Gastrocnemius medialis (tissue), 4 donors: Measurements from ENCODE around the gene C13orf42. TPM values are rescaled to one million over a fixed set of nuclear protein-coding genes. Genes with fewer than 3 reads are reported as not detected.

Experiments
- ATAC-seq, 2 donors: fragments of 150-250 bp; one replicate each; pipeline ENCODE4 v1.9.1; 2016
- DNase-seq, 2 donors: peaks; one replicate each; pipeline ENCODE4 v3.0.0-alpha.2; 2019
- H3K27ac ChIP-seq, 4 donors: fragments of 200-600 bp; sonication (generic); 1 replicate in 1 of 4; 2 replicates in 3 of 4; pipeline ENCODE4 v1.5.1; 2016 to 2018; ENCODE audit warnings: mild to moderate bottlenecking in 2 of 4, moderate library complexity in 1 of 4
- H3K27me3 ChIP-seq, 3 donors: fragments of 200-600 bp; sonication (generic) in 2 of 3; 1 replicate in 1 of 3; 2 replicates in 2 of 3; pipeline versions ENCODE4 v1.5.1 to v1.6.0; 2016 to 2019; ENCODE audit warnings: mild to moderate bottlenecking in 1 of 3, moderate library complexity in 1 of 3
- H3K36me3 ChIP-seq, 2 donors: fragments of 200-600 bp; sonication (generic) in 1 of 2; one replicate each; pipeline ENCODE4 v1.5.1; 2017 to 2018
- H3K4me1 ChIP-seq, 2 donors: fragments of 200-600 bp; sonication (generic) in 1 of 2; one replicate each; pipeline ENCODE4 v1.5.1; 2016 to 2017; ENCODE audit warnings: mild to moderate bottlenecking in 2 of 2
- H3K4me3 ChIP-seq, 4 donors: fragments of 200-600 bp; sonication (generic) in 3 of 4; 1 replicate in 1 of 4; 2 replicates in 3 of 4; pipeline ENCODE4 v1.5.1; 2016 to 2019; ENCODE audit warnings: mild to moderate bottlenecking in 2 of 4
- H3K9me3 ChIP-seq, 3 donors: fragments of 200-600 bp; sonication (generic) in 2 of 3; 1 replicate in 1 of 3; 2 replicates in 2 of 3; pipeline ENCODE4 v1.5.1; 2016 to 2019
- CTCF ChIP-seq, 5 experiments: fragments of 450-650 bp in 3 of 5; fragments of 200-600 bp in 2 of 5; sonication (generic) in 2 of 5; IDR thresholded peaks in 4 of 5; conservative IDR thresholded peaks in 1 of 5; 1 replicate in 4 of 5; 2 replicates in 1 of 5; pipeline ENCODE4 v1.5.1; 2016 to 2019; ENCODE audit warnings: antibody characterized with exemption in 5 of 5, mild to moderate bottlenecking in 3 of 5, moderate library complexity in 3 of 5
- POLR2A ChIP-seq, 2 donors: fragments of 450-650 bp; IDR thresholded peaks; one replicate each; pipeline ENCODE4 v1.6.1; 2017; ENCODE audit warnings: antibody characterized with exemption in 2 of 2, mild to moderate bottlenecking in 2 of 2, moderate library complexity in 2 of 2
- in situ Hi-C, 4 donors: fragments of 200-750 bp; cut with MboI; loops; one replicate each; pipeline versions ENCODE4 v1.15.0 to v1.8.0; 2017; ENCODE audit warnings: low sequenced_read_pairs in 4 of 4
- intact Hi-C: fragments of 100-400 bp; cut with DNase I; formaldehyde crosslinking; loops from one replicate; pipeline ENCODE4 v1.15.1; 2023; ENCODE audit warnings: low total_unique reads
- total RNA-seq, 4 donors: library from RNA; depleted of rRNA; stranded (reverse); fragments of >200 nt; gene quantifications; one replicate each; pipeline versions ENCODE4 v1.1.0 to v1.2.3, GENCODE V29; 2016

Gene C13orf42
- total RNA-seq = not detected

GRCh38 chr13:51111174-51111573 lies at the start of gene C13orf42:
TSS of gene C13orf42 (minus strand) at chr13:51111274. CDS start at chr13:51111209, 65 bp downstream.
- in situ Hi-C loops (loop anchor here in 1 of 4 donors (25.0 kb wide), 1 partner anchor 176 kb away; no protein-coding TSS in a partner anchor), intact Hi-C loops (no loop called here)
- no peak within 1 kb of the TSS for H3K4me3 ChIP-seq
- H3K27ac ChIP-seq = no peak within 1 kb of the TSS
- no peak for TF ChIP-seq CTCF (IDR thresholded peaks at IDR 0.05 in 4 of 5, conservative IDR thresholded peaks at IDR 0.05 in 1 of 5)
- no peak for TF ChIP-seq POLR2A (IDR thresholded peaks at IDR 0.05)
- ATAC-seq (no peak), DNase-seq (no peak)
- H3K27me3 ChIP-seq = no peaks in the 10 kb centered on the region
- no peaks in the 10 kb centered on the region for H3K36me3 ChIP-seq
- no peaks in the 10 kb centered on the region for H3K4me1 ChIP-seq
- no peaks in the 10 kb centered on the region for H3K9me3 ChIP-seq

- ATAC-seq (no peak), DNase-seq (no peak)
- Histone ChIP-seq H3K27me3 (peaks cover 0 to 3% (median 0%) of the 10 kb centered on the region in 3 donors), H3K36me3 (no peaks in the 10 kb centered on the region), H3K27ac (no peak overlapping the region), H3K4me3 (no peak overlapping the region), H3K4me1 (no peaks in the 10 kb centered on the region), H3K9me3 (no peaks in the 10 kb centered on the region)
- TF ChIP-seq POLR2A (IDR thresholded peaks at IDR 0.05) (no peak), CTCF (IDR thresholded peaks at IDR 0.05 in 4 of 5, conservative IDR thresholded peaks at IDR 0.05 in 1 of 5) (no peak)
- intact Hi-C loops = no loop called here
- in situ Hi-C loops = no loop called here
These were observed 47.9 kb upstream of the C13orf42 start for GRCh38 chr13:51158880-51159518.

- Histone ChIP-seq H3K4me3 (no peak overlapping the region), H3K4me1 (no peaks in the 10 kb centered on the region), H3K27me3 (peaks cover 0 to 3% (median 0%) of the 10 kb centered on the region in 3 donors), H3K27ac (no peak overlapping the region), H3K9me3 (no peaks in the 10 kb centered on the region), H3K36me3 (no peaks in the 10 kb centered on the region)
- DNase-seq = no peak
- in situ Hi-C loops = no loop called here
- ATAC-seq = no peak
- no peak for TF ChIP-seq CTCF (IDR thresholded peaks at IDR 0.05 in 4 of 5, conservative IDR thresholded peaks at IDR 0.05 in 1 of 5)
- TF ChIP-seq POLR2A (IDR thresholded peaks at IDR 0.05) = no peak
- intact Hi-C loops = no loop called here
These were observed 47.3 kb upstream of the C13orf42 start for GRCh38 chr13:51158365-51158764.

- H3K4me1 ChIP-seq = no peaks in the 10 kb centered on the region
- H3K9me3 ChIP-seq = no peaks in the 10 kb centered on the region
- DNase-seq (no peak), ATAC-seq (no peak)
- intact Hi-C loops = no loop called here
- no peak overlapping the region for H3K4me3 ChIP-seq
- no peak overlapping the region for H3K27ac ChIP-seq
- peaks cover 0 to 3% (median 0%) of the 10 kb centered on the region in 3 donors for H3K27me3 ChIP-seq
- TF ChIP-seq POLR2A (IDR thresholded peaks at IDR 0.05) = no peak
- TF ChIP-seq CTCF (IDR thresholded peaks at IDR 0.05 in 4 of 5, conservative IDR thresholded peaks at IDR 0.05 in 1 of 5) = no peak
- in situ Hi-C loops = no loop called here
- H3K36me3 ChIP-seq = no peaks in the 10 kb centered on the region
These were observed 45.6 kb upstream of the C13orf42 start for GRCh38 chr13:51156648-51157047.
